CD4-positive, alpha-beta T cell treated with Interleukin-10 for 1 hour (primary cell): Measurements from ENCODE around the gene ASB5.
"Not testable (repeated sequence)": the region's sequence is repeated elsewhere in the genome, so short reads cannot be mapped to it uniquely, and the experiment has no call there.

Experiments used
- DNase-seq: peaks from one replicate; pipeline ENCODE4 v3.0.0-alpha.2; 2020

ASB5 gene

DNA sequence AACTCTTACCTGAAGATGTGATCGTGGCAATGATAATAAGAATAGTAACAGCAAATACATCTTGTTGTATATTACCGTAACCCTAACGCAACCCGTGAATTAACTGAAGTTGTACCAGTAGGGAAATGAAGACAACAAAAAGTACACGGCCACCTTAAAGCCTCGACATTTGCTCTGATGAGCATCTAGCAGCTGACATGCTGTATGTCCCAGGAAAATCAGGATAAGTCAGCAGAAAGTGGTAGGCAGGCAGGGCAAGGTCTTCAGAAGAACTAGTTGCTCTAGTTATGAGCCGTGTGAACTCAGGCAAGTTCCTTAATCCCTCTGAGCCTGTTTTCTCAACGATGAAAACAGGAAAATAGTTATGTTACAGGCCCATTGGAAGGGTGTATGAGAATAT, 7.7 kb upstream of the ASB5 start:
- no peak for DNase-seq

DNA sequence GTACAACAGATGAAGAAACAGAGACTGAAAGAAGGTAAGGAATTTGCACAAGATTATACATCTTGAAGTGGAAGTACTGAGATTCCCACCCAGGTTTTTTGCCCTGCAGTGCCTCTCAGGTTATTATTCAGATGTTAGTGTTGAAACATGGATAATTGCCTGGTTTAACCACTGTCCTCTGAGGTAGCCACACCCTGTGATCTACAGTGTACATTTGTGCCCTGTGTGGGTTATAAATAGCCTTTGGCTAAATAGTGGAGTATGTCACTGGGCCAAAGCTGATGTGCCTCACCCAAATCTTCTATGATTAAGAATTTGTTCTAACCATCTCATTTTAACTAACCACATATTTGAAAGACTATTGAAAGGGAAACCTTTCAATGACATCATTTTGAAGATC, 5.4 kb upstream of the ASB5 start:
- DNase-seq: no peak

DNA sequence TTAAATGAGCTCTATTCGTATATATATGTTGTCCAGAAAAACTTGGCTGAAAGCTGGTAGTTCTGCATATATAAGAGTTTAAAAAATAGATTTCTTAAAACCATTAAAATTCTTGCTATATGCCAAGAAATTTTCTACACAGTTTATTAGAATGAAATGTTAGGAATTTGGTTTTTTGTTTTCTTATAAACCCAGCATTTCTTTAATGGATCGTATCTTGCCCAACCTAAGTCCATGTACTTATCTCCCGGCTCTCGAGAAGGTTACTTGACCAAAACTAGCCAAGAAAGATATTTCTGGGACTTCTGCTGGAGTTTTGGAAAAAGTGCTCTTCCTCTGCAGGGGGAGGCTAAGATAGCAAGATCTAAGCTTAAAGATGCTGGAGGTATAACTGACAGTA, 4.7 kb upstream of the ASB5 start:
- no peak for DNase-seq

DNA sequence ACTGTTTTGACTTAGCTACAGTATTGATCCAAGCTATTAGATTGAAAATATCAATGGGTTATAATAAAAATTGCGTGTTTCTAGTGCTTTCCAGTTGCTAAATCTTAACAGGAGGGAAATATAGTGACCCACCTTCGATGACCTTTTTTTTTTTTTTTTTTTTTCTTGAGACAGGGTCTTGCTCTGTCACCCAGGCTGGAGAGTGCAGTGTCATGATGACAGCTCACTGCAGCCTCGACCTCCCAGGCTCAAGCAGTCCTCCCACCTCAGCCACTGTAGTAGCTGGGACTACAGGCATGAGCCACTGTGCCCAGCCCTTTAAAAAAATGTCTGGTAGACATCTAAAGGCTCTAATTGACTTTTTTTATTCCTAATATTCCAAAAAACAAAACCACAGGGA, 3.8 kb upstream of the ASB5 start:
- no peak for DNase-seq

DNA sequence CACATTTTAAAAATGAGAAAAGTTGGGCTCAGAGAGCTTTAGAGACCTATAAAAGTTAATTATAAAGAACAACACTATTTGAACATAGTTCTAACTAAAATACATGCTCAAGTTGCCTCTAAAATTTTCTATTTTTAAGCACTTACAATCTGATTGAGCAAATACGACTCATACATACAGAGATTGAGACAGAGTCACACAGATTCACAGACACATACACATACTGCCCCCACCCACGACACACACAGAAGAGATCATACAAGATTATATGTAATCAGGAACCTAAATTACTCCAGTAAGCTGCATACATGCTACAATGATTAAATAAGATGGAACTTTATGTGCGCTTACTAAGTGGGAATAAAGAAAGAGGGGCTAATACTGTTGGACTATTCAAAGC, 2.7 kb upstream of the ASB5 start:
- no peak for DNase-seq

DNA sequence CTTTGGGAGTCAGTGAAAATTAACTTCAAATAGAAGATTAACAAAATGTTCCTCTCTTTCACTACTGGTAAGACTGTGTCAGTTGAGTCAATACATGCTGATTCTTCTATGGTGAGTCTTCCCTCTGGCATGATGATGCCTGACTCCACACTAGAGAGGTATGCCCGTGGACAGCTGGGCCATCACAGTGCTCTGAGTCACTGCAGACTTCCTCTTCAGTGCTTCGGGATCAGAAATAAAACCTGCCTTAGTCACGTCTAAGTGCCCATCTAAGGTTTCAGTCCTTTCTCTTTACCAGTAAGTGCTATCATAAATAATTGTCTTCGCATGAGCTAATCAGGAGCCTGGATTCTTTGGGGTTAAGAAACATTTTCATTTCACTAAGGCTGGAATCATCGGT, 1.6 kb upstream of the ASB5 start:
- no peak for DNase-seq

DNA sequence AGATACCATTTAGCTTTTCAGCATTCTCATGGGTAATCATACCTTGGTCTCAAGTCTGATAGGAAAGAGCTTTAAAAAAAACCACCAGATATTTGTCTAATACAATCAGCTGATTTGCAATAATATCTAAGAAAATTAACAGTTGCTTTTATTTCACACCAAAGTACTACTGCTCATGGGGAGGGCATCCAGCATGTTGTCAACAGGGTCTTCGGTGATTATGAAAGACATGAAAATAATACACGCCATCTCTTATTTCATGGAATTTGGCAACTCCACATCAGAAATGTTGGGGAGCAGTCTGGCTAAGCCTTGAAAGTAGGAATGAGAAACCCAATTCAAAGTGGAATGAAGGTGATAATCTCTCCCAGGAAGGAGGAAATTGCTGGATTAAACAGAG, 3.0 kb downstream of the ASB5 start:
- no peak for DNase-seq

DNA sequence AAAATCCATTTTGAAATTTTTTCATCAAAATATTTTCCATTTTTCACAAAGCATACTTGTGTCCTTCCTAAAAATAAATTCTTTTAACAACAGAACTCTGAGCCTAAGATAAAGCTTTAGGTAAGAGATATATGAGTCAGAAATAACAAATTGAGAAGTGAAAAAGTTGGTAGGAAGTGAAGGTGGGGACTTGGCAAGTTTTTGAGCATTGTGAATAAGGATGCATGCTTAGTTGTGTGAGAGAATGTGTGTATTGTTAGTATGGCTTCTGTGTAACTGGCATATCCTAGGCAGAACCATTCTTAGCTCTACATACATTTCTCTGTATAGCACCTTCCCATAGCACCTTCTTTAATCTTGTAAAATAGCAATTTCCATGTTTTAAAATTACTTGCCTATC, 6.8 kb downstream of the ASB5 start:
- no peak for DNase-seq

DNA sequence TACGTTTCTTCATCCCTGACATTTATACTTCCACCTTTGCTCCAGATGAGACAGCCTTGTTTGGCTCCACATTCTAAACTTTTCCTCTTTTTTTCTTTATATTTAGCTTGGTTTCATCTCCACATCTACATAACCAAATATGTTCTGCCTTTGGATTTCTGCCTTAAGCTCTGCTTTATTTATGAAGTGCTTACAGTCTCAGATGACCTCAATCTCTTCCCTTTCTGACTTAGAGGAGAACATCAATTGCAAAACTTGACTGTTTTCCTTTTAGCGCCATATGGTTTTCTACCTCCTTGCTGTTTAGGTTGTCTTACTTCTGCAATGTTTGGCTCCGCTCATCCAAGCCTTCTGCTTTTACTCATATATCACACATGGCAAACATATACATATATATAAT, 7.5 kb downstream of the ASB5 start:
- DNase-seq: no peak

DNA sequence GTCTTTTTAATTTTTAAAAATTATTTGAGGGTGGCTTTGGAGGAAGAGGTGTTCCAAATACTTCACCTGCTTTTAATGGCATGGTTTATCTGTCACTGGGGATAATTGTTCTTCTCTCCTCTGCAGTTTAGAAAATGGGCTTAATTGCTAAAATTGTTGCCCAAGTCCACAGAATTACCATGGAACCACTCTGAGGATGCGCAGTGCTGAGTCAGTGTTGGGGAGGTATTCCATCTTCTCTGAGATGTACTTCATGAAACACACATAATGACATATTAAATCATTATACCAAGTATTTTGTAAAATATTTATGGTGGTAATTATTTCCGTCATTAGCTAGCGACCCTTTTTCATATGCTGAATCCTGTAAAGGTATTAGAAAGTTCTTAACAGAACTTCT, 8.0 kb downstream of the ASB5 start:
- no peak for DNase-seq

DNA sequence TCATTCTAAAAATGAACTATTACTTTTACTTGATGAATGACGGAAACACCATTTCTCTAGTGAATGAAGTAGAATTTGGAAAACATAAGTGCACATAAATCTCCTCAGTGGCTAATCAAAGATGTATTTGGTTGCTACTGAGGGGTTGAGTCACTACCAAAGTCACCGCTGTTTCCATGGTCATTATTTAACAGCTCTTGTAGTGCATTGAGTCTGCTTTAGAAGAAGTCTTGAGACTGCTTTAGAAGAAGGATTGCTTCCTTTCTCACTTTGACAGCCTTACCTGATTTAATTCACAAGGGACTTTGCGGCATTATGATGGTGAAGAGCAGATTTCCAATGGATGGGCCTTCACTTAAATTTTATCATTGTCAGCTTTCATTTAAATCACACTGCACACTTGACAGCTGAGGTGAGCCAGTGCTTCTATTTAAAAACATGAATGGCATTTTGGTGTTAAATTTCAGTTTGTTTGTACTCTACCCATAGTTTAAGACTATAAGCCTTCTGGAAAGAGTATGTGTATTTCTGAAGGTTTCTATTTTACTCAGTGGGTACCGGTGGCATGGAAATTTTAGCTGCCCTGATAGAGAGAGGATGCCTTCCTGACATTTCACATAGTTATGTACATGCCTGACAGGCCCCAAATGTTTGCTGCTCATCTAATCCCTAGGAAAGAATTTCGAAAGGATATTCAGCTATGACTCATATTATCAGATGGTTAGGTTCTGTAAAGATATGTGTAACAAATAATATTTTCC, 9.5 kb downstream of the ASB5 start:
- no peak for DNase-seq

DNA sequence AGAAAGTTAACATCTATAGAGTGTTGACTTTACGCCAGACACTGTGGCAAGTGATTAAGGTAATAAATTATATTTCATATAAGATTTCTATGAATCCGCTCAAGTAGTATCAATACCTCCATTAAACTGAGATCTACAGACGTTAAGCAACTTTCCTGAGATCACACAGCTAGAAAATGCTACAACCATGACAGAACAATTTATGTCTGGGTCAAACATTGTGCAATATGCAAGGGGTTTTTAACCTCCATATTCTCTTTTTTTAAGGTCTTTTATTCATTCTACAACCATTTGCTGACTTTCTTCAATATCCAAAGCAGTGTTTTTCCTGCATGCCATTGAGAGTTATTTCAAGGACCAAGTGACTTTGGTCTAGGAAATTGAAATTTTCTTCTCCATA, 10.9 kb downstream of the ASB5 start:
- no peak for DNase-seq

DNA sequence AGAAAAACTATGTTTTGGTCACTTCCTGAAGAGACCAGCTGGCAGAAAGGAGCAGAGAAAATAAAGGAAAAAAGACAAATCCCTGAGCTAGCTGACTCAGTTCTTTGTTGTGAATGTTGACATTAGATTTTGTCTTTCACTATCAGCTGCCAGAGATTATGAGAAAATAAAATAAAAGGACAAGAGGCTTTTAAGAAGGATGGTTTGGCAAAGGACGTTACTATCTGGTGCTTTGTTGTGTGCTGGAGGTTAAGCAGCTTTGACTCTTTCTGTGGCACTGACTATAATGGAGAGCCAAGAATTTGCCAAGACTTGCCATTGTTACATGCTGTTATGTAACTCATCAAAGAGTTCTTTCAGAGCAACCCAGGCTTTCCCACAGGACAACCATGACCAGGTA, 12.1 kb downstream of the ASB5 start:
- DNase-seq: no peak

DNA sequence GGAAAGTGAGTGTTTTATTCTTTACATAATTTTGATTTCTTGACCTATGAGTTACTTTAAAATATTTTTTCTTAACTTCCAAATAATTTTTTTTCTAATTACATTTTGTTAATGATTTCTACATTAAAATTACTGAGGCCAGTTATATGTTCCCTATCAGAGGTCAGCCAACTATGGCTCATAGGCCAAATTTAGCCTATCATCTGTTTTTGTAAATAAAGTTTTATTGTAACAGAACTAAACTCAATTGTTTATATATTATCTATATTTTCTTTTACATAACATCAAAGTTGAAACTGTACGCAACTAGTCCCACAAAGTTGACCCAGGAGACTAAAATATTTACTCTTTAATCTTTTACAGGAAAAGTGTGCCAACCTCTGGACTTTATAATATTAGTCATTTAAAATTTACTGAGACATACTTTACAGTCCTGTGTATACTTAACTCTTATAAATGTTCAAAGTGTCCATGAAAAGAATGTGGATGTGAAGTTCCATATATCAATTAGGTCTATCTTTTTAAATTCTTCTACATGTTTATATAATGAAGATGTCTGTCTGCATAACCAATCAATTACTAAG, 26.2 kb downstream of the ASB5 start:
- DNase-seq: no peak

DNA sequence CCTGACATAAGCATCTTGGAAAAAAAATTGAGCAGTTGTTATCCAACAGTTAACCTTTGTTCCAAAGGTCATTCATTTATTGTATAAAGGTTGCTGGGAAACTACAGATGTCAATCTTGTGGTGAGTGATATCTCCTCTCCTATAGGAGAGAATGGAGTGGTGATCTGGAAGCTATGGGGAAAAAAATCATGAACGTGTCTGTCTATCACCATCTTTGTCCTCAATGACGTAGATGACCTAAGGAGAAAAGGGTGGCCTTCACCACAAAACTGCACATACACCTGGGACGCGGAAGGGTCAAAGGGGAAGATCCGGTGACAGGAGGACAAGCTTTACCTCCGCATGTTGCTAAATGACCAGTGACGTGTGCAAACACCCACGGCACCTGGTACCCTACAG, 27.3 kb downstream of the ASB5 start:
- no peak for DNase-seq

DNA sequence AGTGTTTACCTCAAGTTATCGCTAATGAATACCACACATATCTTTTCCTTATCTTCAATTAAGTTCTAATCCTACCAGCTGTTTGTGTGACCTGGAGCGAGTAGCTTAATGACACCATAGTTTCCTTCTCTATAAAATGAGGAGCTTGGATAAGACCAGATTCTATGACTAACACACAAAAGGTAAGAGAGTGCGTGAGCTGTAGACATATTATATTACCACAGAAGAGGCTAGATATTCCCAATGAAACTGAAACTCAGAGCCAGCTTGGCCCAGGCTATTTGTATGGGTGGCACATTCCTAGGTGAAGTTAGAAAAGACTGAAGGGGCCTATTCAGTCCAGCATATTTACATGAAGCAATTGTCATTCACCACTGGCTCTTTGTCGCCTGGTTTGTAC, 30.2 kb downstream of the ASB5 start:
- no peak for DNase-seq

DNA sequence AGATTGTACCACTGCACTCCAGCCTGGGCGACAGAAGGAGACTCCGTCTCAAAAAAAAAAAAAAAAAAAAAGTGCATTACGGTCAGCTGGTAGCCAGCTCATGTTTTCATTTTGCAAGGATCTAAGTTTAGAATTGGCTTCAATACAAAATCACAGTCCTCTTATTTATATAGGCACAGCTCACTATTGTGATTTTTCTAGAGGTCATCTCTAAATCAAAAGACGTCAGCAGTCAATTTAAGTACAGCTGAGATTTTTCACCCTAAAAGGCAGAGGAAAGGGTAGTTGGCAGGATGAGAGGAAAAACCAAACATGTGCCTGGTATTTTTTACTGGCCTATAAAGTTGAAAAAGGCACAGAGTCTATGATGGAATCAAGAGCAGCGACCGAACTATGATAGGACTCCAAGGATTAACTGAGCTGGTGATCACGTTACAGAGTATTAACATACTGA, 30.8 kb downstream of the ASB5 start:
- DNase-seq: no peak

DNA sequence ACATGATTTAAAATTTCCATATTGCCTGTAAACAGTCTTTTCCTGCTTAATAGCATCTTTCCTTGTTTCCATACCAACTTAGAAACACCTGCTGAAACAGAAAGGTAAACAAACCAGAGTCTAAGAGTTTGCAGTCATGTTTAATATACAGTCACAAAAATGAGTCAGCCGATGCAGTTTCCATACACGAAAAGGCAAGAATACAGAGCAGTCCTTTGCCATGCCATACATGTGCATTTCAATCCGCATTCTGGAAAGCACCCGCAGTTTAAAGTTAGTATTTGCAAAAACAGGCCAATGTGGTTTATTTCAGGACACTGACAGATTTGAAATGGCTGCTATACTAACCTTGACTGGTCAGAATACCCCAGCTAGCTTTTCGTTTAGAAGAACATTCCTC, 32.1 kb downstream of the ASB5 start:
- no peak for DNase-seq

DNA sequence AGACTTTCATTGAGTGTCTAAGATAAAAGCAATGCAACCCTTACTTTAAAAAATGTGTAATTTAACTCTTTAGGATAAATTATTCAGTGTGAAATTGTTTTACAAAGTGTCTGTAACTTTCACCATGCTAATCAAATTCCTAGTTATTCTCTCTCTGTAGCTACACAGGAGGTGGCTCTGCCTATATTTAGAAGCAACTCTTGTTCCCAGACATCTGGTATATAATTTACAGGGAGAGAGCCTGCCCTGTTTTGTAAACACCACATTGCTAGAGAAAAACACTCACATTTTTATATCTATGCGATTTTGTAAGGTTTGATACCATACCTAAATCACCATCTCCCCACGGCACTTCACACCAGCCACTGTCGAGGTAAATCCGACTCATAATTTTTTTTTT, 38.2 kb downstream of the ASB5 start:
- DNase-seq: no peak

DNA sequence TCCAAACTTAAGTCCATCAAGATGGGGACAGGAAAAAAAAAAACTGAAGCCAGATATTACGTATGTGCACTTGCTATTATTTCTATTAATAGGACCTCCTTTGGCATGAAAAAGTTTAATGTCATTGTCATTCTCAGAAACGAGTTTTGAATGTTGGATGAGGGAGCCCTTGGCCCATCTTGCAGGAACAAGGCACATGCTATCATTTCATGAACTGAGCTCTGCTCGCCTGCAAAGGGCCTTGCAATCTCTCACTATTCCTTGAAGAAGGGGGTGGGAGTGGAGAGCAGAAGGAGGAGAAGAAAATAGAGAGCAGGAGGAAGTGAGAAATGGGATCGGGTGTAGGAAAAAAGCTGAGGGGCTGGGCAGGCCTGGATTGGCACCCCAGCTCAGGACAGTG, 39.4 kb downstream of the ASB5 start:
- no peak for DNase-seq

DNA sequence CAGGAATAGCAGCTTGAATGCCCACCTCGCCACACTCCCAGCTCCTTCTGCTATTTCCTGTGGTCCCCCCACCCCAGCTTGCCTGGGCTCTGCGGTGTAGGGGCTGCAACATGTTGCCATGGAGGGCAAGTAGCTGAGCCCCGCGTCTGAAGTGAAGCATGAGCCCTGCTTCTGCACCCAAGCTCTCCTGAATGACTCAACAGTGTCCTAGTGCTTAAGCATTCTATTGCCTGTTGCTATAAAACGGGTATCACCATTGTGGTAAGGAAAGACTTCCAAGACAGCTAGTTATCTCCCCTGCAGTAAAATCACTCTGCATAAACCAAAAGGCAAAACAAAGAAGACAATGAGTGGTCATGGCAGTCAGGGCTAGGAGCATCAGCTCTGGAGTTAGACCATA, 42.3 kb downstream of the ASB5 start:
- no peak for DNase-seq

DNA sequence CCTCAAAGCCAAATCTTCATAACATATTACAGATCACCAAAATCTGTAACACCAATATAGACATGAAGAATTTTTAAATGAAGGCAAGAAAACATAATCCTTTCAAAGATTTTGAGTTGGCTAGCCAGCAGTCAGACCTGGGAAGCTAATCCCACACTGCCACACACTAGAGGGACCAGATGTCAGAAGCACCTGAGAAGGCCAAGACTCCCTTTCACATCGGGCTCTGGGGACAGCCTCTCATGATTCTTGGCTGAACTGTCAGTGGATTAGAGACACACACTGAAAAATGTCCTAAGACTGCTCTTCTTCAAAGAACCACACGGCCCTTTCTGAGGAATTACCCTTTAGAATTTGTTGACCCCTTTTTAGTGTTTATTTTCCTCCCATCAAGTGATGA, 45.5 kb downstream of the ASB5 start:
- DNase-seq: no peak

DNA sequence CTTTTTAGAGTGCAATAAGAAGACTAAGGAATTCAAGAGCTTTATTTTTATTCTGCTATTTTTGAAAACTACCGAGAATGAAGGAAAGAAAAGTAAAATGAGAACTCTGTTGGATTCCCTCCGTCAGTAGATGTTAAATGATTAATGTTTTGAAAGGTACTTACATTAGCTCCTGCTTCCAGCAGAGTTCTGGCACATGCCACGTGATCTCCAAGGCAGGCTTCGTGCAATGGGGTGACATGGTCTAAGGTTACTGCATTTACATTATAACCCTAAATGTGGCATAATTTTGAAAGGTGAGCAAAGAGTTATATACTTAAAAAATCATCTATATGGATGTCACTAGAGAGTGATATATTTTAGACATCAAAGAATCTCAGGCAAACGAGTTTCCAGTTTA, 46.9 kb downstream of the ASB5 start:
- no peak for DNase-seq

DNA sequence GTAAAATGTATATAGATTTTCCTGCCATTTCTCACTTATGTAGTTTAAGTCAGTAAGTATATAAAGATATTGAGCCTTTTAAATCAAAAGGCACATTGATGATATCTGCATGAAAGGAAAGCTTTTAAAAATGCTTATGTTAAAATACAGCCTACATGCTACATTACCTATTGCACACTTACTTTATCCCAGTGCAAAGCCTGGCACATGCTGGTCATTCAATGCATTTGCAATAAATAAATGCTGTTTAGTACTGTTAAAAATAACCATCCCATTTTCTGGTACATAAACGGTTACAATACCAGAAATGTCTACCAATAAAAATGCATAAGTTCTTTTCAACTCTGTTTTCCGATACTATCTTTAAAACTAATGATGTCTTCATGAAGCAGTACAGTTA, 51.5 kb downstream of the ASB5 start:
- no peak for DNase-seq

DNA sequence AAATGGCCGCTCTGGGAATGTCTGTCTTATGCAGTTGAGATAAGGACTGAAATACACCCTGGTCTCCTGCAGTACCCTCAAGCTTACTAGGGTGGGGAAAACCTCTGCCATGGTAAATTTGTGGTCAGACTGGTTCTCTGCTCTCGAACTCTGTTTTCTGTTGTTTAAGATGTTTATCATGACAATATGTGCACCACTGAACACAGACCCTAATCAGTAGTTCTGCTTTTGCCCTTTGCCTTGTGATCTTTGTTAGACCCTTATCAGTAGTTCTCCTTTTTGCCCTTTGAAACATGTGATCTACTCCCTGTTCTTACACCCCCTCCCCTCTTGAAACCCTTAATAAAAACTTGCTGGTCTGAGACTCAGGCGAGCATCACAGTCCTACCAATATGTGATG, 56.7 kb downstream of the ASB5 start:
- DNase-seq: not testable (repeated sequence)
